Nephron (organoid): ENCODE results near the gene MCF2L.

Source experiments
- H3K27ac Mint-ChIP-seq, 3 experiments: 2 replicates each; pipeline ENCODE4 v1.8.0; 2020; ENCODE audit warnings: mixed read lengths in 3 of 3, mild to moderate bottlenecking in 2 of 3, moderate library complexity in 1 of 3
- H3K27me3 Mint-ChIP-seq: 2 replicates; pipeline ENCODE4 v1.8.0; 2021; ENCODE audit warnings: low read depth, mild to moderate bottlenecking, moderate library complexity, mixed read lengths
- H3K36me3 Mint-ChIP-seq: 2 replicates; pipeline ENCODE4 v1.8.0; 2020; ENCODE audit warnings: low read depth, mixed read lengths
- H3K4me1 Mint-ChIP-seq: 2 replicates; pipeline ENCODE4 v1.8.0; 2020; ENCODE audit warnings: mixed read lengths
- H3K4me3 Mint-ChIP-seq, 3 experiments: 2 replicates each; pipeline ENCODE4 v1.8.0; 2020; ENCODE audit warnings: mild to moderate bottlenecking in 3 of 3, mixed read lengths in 3 of 3, moderate library complexity in 2 of 3
- H3K9me3 Mint-ChIP-seq: 2 replicates; pipeline ENCODE4 v1.8.0; 2020; ENCODE audit warnings: mixed read lengths
- CTCF ChIP-seq, 3 experiments: fragments of 200-600 bp; sonication (generic); IDR thresholded peaks; one replicate each; pipeline ENCODE4 v1.5.0; 2021; ENCODE audit warnings: antibody characterized with exemption in 3 of 3; ENCODE audit not compliant: unreplicated experiment in 3 of 3

MCF2L gene

DNA sequence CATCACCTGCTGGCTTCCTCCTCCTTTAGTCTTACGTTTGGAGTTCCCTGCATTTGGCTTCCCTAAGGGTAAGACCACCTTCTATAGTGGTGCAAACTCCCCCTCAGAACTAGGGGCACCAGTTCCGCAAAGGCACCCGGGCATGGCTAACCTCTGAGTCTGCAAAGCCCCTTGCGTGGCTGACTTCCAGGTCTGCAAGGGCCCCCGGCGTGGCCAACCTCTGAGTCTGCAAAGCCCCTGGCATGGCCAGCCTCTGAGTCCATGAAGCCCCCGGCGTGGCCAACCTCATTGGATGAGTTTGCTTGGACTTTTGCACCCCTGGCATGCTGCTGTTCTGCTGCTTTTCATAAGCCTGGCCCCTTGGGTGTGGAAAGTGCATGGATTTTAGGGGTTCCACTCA, 5.1 kb downstream of the MCF2L start:
- Mint-ChIP-seq H3K4me3 (peak overlapping the region in 1 of 3 experiments; percentile 3), H3K36me3 (peaks cover 7% of the 10 kb centered on the region), H3K9me3 (peaks cover 2% of the 10 kb centered on the region), H3K27ac (no peak overlapping the region), H3K4me1 (peaks cover 15% of the 10 kb centered on the region), H3K27me3 (peaks cover 32% of the 10 kb centered on the region)
- TF ChIP-seq CTCF (IDR thresholded peaks at IDR 0.05; ENCODE audit: unreplicated experiment in 3 of 3) = no peak

- peaks cover 26% of the 10 kb centered on the region for H3K27me3 Mint-ChIP-seq
- peaks cover 7% of the 10 kb centered on the region for H3K36me3 Mint-ChIP-seq
- H3K4me3 Mint-ChIP-seq = no peak overlapping the region
- peaks cover 2% of the 10 kb centered on the region for H3K9me3 Mint-ChIP-seq
- peaks cover 9% of the 10 kb centered on the region for H3K4me1 Mint-ChIP-seq
- no peak overlapping the region for H3K27ac Mint-ChIP-seq
- TF ChIP-seq CTCF (IDR thresholded peaks at IDR 0.05; ENCODE audit: unreplicated experiment in 3 of 3) = no peak
Observed at GRCh38 chr13:112974671-112975070, 5.7 kb downstream of the MCF2L start.

GRCh38 chr13:112975401-112975939, 6.5 kb downstream of the MCF2L start:
- Mint-ChIP-seq H3K36me3 (peaks cover 7% of the 10 kb centered on the region), H3K9me3 (peaks cover 2% of the 10 kb centered on the region), H3K27ac (no peak overlapping the region), H3K4me1 (peaks cover 1% of the 10 kb centered on the region), H3K27me3 (peaks cover 25% of the 10 kb centered on the region), H3K4me3 (no peak overlapping the region)
- no peak for TF ChIP-seq CTCF (IDR thresholded peaks at IDR 0.05; ENCODE audit: unreplicated experiment in 3 of 3)

GRCh38 chr13:112976526-112976925, 7.5 kb downstream of the MCF2L start:
- no peak overlapping the region for H3K4me3 Mint-ChIP-seq
- H3K27ac Mint-ChIP-seq = no peak overlapping the region
- H3K27me3 Mint-ChIP-seq = peaks cover 18% of the 10 kb centered on the region
- TF ChIP-seq CTCF (IDR thresholded peaks at IDR 0.05; ENCODE audit: unreplicated experiment in 3 of 3) = no peak
- H3K4me1 Mint-ChIP-seq = no peaks in the 10 kb centered on the region
- H3K9me3 Mint-ChIP-seq = peaks cover 2% of the 10 kb centered on the region
- peaks cover 7% of the 10 kb centered on the region for H3K36me3 Mint-ChIP-seq

GRCh38 chr13:112977091-112977490, 8.1 kb downstream of the MCF2L start:
- Mint-ChIP-seq H3K4me3 (no peak overlapping the region), H3K27ac (no peak overlapping the region), H3K27me3 (peaks cover 21% of the 10 kb centered on the region), H3K4me1 (no peaks in the 10 kb centered on the region), H3K9me3 (peaks cover 2% of the 10 kb centered on the region), H3K36me3 (peaks cover 7% of the 10 kb centered on the region)
- no peak for TF ChIP-seq CTCF (IDR thresholded peaks at IDR 0.05; ENCODE audit: unreplicated experiment in 3 of 3)

- Mint-ChIP-seq H3K27ac (no peak overlapping the region), H3K4me1 (no peaks in the 10 kb centered on the region), H3K27me3 (peaks cover 24% of the 10 kb centered on the region), H3K9me3 (peaks cover under 1% of the 10 kb centered on the region), H3K4me3 (no peak overlapping the region), H3K36me3 (peaks cover 7% of the 10 kb centered on the region)
- no peak for TF ChIP-seq CTCF (IDR thresholded peaks at IDR 0.05; ENCODE audit: unreplicated experiment in 3 of 3)
Observed at GRCh38 chr13:112977525-112977924, 8.5 kb downstream of the MCF2L start.
